GM21526 (cell line): ENCODE results near the gene TNFRSF4.
"Not testable (repeated sequence)": the region's sequence is repeated elsewhere in the genome, so short reads cannot be mapped to it uniquely, and the experiment has no call there.

Source experiments
- ATAC-seq: cut with Tn5 transposase; IDR thresholded peaks from one replicate; pipeline ENCODE4 v1.9.1; 2021; ENCODE audit warnings: moderate library complexity; ENCODE audit not compliant: unreplicated experiment, low FRiP score

TNFRSF4 gene

DNA sequence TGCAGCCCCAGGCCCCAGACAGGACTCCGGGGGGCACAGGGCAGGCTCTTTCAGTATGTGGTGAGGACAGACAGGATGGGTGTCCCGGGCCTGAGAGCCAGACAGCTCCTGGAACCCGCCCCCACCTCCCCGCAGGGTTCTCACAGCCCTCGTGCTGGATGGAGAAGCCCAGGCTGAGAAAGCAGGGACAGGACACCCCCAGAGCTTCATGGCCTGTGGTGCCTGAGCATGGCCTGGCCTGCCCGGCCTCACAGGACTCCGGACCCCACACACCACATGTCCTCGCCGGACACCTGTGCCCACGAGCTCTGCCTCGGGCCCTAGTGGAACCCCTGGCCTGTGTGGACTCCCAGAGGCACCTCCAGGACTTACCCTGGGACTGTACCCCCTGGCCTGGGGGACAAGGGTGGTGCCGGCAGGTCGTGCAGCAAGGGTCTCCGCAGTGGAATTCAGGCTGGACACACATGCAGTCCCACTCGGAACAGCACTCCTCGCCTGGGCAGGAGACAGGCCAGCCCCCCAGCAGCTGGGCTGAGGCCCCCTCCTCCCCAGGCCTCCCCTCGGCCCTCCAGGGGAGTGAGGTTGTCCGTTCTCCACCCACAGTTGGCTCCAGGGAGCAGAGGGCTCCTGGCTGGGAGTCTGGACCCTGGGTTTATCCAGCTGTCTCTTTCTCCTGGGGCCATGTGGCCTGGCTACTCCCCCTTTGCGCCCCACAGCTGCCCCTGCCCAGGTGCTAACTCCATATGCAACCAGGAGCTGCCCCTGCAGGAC, 8.8 kb downstream of the TNFRSF4 start:
- no peak for ATAC-seq

DNA sequence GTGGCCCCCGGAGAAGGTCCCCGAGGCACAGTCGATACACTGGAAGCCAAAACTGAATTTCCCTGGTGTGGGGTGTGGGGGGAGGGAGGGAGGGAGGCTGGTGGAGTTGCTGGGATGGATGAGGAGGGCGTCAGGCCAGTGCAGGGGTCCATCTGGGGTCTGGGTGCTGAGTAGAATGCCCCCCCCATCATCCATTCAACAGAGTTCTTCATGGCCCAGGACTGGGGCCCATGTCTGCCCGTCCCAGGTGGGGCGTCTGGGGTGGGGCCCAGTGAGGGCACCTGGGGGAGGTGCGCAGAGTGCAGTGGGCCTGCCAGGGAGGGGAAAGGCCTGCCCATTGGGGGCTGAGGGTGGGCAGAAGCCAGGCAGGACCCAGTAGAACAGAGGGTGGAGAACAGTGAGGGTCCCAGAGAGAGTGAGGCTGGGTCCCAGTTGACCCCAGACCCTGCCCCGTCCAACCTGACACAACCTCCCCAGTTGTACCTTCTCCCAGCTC, 9.5 kb downstream of the TNFRSF4 start:
- no peak for ATAC-seq

DNA sequence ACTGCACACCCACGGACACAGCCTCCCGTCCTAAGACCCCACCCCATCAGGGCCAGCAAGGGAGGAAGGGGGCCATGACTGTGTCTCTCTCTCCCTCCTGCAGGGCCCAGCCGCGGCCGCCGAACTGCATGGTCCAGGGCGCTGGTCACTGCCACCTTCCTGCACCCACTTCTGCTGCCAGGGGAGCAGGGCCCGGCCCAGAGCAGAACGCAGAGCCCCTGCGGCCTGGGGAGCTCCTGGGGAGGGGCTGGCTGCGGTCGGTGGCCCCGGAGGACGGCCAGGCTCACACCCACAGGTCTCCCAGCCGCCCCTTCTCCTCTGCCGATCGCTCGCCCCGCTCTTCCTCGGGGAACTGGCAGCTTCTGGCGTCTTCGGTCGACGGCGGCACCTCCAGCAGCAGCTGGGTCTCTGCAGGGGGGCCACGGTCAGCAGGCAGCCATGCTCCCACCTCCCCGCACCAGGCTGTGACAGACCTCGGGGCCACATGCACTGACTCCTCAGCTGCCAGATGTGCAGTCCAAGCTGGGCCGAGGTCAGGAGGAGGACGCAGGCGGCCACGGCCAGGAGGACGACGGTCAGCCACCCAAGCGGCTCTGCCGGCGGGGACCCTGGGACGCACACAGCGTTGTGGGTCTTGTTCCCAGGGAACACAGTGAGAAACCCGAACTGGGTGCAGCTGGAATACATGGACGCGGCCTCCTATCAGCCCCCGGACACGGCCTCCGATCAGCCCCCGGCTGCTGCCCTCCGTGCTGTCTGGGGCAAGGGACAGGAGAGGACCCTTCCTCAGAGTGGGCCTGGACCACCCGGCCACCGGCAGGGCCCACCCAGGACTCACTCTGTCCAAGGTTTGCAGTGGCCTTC, 10.2 kb downstream of the TNFRSF4 start:
- ATAC-seq = no peak

DNA sequence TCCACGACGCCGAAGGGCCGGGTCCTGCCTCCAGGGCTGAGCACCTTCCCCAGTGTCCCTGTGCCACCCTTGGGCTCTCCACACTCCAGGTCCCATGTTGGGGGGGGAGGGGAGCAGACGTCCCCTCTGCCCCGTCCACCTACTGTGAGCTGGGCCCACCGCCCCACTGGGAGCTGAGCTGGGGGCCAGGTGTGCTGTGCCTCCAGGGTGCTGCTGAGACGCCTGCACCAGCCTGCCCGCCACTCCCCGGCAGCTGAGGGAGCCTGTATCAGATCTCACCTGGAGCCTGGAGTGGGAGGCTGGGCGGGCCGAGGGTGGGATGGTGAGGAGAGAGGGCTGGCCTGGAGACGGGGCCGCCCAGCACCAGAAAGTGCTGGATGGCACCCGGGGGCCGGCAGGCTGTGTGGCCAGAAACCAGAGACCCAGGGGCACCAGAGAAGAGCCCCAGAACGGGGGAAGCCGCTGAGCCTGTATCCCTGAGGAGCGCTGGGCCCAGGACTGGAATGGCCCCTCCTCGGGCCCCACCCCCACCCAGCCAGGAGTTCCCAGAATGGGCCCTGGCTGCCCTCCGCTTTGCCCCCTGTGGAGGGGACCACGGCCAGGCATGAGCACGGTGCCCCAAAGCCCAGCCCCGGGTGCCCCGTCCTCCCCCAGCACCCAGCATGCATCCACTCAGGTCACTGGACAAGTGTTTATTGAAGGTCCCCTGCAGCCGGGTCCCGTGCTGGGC, 11.0 kb downstream of the TNFRSF4 start:
- no peak for ATAC-seq

DNA sequence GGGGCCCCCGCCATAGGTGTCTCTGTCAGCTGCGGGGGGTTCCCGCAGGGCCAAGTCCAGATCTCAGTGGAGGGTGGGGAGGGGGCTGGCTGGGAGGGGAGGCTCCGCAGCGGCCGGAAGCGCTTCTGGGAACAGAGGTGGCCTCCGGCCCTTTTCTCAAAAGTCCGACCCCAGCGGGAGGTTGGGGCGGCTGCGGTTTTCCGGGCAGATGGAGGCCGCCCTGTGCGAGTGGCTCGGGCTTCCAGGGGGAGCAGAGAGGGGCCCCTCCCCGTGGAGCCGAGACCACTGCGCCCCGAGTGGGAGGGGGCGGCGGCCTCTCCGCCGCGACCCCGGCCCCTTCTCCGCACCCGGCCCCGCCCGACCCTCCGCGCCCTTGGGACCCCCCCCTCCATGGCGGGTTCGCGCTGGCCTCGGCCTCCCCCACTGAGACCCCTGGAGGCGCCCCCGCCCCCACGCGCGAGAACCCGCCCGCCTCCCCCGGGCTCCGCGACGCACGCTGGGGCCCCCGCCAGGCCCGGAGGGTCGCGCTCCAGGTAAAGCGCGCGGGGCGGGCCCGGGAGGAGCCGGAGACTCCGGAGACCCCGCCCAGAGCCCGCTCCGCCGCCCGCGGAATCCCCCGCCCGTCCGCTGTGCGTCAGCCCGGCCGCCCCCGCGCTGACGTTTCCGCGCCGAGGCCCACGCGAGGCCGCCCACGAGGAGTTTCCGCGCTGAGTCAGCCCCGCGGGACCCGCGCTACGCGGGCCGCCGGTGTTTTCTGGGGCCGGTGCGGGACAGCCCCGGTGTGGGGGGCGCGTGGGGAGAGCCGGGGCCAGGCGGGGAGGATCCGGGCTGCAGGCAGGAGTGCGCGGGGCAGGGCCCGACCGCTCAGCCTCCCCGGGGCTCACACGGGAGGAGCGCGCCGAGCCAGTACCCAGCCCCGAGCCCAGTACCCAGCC, 12.8 kb downstream of the TNFRSF4 start:
- no peak for ATAC-seq

DNA sequence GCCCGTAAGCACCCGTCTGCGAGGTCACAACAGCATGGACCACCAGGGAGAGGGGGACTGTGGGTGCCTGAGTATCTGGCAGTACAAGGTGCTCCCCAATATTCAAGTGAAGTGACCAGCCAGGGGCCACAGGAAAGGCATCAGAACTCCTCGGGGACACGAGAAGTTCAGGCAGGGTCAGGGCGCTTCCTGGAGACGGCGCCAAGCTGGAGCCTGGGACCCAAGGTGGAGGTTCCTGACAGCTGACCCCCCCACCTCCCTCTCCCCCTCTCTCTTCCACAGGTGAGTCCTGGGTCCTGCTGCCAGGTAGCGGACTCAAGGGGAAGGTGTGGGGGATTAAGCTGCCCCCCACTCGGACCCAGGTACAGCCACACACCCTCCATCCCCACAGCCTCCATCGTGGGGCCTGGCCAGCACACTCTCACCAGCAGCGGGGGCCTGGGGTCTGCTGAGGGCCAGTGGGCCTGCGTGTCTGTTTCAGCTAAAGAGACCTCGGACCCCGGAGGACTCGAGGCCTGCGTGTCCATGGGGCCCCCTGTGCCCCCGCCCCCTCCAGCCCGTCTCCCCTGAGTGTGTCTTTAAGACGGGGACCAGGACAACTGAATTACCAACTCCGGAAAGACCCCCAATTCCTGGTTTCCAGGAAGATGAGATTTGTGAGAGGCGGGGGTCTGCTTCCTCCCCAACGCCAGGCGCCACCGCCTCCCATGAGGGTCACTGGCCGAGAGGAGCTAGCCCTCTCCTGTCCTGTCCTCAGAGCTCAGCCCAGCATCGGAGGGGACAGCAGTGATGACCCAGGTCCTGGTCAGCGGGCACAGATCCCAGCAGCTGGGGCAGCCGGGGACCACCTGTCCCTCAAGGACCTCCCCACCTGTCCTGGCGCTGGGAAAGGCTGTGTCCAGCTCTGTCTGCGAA, 13.7 kb downstream of the TNFRSF4 start:
- no peak for ATAC-seq

DNA sequence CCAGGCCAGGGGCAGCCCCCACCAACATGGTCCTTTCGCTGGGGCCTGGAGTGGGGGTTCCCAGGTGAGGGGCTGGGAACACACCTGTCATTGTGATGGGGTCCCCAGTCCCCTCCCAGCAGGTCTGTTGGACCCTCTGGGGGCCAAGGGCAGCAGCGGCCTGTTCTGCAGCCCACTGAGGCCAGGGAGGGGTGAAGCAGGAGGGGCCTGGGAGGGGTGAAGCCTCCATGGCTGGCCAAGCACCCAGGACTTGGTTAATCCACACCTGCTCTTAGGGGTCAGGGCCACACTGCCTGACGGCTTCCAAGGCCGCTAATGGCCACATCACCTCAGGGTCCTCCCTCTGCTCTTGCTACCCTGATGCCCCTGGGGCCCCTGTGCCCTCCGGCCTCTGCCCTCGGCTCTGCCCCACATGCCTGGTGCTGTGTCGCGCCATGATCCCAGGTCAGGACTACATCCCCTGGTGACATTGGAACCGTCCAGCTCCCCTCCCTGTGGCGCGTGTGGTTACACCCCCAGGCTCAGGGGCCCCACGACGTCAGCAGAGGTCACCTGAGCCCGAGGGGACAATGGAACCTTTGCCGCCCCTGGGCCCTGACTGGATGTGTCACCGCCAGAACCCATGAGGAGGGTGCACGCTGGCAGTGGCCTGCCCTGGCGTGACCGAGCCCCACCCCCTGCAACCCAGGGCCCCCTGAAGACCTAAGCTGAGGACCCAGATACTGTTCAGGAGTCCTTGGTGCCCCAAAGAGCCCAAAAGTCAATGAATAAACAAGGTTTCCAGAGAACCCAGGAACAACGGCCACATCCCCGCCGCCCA, 14.6 kb downstream of the TNFRSF4 start:
- no peak for ATAC-seq

DNA sequence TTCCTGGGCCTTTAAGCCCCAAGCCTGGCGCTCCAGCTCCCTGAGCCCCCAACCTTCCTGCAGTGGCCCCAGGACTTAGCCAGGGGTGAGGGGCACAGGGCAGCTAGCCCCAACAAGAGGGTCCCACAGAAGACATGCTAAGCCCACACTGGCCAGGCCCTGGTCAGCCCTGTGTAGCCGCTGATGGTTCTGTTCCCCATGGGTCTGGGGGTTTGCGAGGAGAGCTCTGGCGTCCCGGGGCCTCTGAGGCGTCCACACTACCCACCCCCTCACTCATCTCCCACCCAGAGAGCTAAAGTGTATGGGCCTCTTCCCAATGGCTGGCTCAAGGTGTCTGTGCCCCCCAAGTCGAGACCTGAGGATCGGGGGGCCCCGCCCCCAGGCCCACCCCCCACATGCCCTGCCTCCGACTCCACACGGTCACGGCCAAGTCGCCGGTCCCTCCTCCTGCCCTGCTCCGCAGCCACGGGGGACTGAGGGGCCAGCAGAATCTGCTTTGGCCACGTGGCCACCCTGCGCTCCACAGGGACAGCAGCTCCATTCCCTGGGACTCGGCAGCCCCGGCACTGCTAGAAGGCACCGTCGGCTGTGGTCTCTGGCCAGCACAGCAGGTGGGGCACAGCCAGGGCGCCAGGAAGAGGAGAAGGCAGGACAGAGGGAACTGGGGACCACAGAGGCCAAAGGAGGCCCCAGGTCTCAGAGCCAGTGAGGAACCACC, 15.4 kb downstream of the TNFRSF4 start:
- no peak for ATAC-seq

DNA sequence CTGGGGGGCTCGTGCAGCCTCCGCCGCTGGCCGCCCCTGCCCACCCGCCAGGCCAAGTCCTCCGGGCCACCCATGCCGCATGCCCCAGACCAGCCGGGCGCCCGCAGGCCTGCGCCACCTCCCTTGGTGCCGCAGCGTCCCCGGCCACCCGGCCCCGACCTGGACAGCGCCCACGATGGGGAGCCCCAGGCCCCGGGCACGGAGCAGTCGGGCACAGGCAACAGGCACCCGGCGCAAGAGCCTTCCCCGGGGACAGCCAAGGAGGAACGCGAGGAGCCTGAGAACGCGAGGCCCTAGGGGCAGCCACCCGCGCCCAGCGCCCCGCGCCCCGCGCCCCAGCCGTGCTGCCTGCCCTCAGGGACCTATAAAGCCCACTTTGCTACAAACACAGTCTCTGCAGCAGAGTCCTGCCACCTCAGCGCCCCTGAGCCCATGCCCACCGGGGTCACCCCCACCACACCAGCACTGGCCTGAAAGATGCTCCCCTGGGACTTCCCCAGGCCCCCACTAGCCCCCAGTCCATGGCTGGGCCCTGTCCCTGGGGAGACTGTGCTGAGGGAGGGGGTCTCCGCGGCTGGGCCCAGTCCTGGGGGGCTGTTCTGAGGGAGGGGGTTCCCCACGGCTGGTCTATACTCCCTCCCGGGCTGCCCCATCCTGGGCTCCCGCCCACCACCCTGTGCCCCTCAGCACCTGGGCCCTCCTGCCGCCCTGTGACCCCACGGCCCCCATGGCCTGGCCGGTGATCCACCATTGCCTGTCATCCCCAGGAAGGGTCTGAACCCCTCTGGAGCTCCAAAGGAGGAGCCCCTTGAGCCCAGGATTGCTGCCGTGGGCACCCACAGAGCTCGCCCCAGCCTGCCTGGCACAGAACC, 16.2 kb downstream of the TNFRSF4 start:
- no peak for ATAC-seq

DNA sequence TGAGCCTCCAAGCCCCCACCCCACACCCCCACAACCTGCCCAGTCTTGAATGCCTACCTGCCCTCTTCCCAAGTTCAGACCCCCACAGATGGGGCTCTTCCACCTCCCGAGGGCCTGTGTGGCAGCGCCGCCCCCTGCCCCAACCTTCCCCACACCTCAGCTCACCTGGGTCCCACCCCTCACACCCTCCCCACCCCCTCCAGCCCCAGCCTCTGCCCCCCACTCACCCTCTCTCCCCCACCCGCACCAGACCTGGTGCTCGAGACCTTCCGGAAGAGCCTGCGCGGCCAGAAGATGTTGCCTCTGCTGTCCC, 16.8 kb downstream of the TNFRSF4 start:
- ATAC-seq = no peak

DNA sequence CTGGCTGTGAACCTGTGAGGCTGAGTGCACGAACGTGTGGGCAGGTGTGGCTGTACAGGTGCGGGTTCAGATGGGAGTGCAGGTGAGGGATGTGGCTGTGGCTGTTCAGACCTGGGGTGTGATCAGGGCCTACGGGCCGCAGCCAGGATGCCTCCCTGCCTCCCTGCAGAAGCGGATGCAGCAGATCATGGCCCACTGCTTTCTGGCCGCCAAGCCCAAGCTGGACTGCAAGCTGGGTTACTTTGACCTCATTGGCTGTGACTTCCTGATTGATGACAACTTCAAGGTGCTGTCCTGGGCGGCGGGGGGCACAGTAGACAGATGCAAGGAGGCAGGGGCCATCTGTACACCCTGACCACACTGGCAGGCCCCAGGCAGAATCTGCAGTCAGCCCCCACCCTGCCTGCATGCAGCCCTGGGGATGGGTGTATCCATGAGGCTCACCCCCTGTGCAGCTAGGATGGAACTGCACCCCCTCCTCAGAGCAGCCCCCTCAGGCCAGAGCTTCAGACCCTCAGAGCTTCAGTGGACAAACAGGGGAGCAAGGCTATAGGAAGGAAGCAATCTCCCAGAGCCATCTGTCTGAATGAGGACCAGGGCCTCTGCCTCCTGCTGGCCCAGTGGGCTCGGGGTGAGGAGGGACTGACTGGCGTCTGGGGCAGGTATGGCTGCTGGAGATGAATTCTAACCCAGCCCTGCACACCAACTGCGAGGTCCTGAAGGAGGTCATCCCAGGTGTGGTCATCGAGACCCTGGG, 17.3 kb downstream of the TNFRSF4 start:
- ATAC-seq = no peak

DNA sequence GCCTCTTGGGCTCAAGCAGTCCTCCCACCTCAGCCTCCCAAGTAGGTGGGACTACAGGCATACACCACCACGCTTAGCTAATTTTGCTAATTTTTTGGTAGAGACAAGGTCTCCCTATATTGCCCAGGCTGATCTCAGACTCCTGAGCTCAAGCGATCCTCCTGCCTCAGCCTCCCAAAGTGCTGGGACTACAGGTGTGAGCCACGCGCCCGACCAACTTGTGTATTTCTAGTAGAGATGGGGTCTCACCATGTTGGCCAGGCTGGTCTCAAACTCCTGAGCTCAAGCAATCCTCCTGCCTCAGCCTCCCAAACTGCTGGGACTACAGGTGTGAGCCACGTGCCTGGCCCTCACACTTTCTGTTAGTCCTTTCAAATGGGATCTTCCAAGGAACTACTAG, 18.2 kb downstream of the TNFRSF4 start:
- not testable (repeated sequence) for ATAC-seq

DNA sequence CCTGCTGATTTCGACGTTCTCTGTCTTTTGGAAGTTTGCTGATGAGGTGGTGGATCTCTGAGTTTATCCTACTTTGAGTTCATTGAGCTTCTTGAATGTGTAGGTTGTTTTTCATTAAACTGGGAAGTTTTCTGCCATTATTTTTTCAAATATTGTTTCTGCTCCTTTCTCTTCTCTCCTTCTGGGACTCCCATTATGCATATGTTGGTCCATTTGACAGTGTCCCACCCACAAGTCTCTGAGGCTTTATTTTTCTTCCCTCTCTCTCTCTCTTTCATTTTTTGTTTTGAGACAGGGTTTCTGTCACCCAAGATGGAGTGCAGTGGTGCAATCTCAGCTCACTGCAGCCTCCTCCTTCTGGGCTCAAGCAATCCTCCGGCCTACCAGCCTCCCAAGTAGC, 19.2 kb downstream of the TNFRSF4 start:
- ATAC-seq = no peak

DNA sequence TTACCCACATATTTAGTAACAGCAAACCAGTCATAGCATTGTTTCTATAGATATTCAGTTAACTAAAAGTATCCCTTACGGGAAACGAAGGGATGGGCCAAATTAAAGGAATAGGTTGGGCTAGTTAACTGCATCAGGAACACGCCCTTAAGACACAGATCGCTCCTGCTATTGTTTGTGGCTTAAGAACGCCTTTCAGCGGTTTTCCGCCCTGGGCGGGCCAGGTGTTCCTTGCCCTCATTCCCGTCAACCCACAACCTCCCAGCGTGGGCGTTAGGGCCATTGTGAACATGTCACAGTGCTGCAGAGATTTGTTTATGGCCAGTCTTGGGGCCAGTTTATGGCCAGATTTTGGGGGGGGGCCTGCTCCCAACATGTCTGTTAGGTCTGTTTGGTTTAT, 22.2 kb downstream of the TNFRSF4 start:
- ATAC-seq = no peak

DNA sequence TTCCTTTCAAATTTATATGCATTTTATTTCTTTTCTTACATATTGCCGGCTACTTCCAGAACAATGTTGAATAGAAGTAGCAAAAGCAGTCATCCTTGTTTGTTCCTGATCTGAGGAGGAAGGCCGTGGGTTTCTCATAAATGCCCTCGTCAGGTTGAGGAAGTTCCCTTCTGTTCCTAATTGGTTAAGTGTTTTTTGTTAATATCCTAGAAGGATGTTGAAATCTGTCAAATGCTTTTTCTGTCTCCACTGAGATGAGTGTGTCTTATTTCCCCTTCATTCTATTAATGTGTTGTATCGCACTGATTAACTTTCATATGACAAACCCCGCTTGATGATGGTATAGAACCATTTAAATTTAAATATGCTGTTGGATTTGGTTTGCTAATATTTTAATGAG, 24.8 kb downstream of the TNFRSF4 start:
- ATAC-seq = no peak

DNA sequence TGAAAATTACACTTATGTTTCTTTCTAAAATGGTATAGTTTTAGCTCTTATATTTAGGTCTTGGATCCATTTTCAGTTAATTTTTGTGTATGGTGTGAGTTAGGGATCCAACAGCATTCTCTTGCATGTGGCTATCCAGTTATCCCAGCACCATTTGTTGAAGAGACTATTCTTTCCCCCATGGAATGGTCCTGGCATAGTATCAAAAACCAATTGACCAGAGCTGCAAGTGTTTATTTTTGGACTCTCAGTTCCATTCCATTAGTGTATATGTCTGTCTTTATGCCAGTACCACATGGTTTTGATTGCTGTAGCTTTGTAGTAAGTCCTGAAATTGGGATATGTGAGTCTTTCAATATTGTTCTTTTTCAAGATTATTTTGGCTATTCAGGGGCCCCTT, 26.0 kb downstream of the TNFRSF4 start:
- ATAC-seq = no peak
